ENCODE data around the gene DNAH1.

DNAH1 gene

DNA sequence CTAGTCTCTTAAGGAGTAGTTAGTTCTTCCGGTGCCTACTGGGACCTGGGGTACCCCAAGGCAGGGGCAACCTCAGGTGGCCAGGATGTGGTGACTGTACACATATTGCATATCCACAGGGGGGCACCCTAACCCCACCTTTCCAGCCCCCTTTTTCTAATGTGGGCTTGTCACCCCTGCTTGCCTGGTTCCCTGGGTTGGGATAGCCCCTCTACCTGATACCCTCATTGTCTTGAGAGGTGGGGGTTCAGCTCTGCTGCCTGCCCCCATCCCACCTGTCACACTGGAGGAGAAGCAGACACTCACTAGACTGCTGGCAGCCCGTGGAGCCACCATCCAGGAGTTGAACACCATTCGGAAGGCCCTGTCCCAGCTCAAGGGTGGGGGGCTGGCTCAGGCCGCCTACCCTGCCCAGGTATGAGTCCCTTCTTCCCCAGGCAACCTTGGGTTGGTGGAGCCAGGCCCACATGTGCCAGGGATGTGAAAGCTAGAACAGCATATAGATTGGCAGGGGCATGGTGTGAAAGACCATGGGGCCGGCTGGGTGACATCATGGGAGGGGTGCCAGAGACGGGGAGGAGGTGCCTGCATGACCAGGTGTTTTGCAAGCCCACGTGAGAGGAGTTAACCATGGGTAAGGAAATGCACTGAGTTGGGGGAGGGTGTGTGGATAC lies 24.5 kb upstream of the DNAH1 start:
- DNase-seq: no peak

DNA sequence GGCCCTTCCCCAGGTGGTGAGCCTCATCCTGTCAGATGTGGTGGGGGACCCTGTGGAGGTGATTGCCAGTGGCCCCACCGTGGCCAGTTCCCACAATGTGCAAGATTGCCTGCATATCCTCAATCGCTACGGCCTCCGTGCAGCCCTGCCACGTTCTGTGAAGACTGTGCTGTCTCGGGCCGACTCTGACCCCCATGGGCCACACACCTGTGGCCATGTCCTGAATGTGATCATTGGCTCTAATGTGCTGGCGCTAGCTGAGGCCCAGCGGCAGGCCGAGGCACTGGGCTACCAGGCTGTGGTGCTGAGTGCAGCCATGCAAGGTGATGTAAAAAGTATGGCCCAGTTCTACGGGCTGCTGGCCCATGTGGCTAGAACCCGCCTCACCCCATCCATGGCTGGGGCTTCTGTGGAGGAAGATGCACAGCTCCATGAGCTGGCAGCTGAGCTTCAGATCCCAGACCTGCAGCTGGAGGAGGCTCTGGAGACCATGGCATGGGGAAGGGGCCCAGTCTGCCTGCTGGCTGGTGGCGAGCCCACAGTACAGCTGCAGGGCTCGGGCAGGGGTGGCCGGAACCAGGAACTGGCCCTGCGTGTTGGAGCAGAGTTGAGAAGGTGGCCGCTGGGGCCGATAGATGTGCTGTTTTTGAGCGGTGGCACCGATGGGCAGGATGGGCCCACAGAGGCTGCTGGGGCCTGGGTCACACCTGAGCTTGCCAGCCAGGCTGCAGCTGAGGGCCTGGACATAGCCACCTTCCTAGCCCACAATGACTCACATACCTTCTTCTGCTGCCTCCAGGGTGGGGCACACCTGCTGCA lies 23.7 kb upstream of the DNAH1 start:
- no peak for DNase-seq

DNA sequence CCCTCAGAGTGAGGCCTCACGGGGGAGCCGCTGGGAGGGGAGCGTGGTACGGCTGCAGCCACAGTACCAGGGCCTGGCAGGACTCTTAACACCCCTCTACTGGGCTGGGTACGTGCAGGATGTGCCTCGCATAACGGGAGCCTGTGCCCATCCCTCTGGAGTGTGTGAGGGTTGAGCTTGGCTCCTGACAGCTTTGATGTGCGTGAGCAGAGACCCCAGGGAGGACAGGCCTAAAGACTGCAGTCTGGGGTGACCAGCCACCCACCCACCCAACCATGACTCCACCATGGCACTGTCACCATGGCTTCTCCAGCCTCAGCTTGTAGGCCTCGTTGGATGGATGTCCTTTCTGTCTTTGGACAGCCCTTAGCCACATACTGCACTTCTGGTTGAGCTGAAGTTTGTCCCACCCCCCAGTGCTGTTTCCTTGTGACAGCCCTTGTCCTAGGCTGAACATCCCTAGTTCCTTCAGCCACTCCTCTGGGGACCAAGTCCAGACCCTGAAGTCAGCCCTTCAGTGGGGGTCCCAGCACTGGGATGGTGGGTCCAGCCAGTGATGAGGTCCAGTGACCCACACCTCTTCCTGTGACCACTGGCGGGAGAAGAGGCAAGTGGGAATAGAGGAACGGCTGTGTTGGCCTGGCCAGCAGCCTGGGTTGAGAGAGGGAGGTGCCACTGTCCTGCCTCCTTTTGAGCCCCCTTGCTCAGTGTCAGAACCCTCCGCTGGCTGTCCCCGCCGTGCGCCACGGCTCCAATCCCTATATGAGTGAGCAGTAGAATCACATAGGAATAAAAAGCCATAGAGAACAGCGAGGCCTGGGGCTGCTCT lies 22.4 kb upstream of the DNAH1 start:
- DNase-seq: no peak

DNA sequence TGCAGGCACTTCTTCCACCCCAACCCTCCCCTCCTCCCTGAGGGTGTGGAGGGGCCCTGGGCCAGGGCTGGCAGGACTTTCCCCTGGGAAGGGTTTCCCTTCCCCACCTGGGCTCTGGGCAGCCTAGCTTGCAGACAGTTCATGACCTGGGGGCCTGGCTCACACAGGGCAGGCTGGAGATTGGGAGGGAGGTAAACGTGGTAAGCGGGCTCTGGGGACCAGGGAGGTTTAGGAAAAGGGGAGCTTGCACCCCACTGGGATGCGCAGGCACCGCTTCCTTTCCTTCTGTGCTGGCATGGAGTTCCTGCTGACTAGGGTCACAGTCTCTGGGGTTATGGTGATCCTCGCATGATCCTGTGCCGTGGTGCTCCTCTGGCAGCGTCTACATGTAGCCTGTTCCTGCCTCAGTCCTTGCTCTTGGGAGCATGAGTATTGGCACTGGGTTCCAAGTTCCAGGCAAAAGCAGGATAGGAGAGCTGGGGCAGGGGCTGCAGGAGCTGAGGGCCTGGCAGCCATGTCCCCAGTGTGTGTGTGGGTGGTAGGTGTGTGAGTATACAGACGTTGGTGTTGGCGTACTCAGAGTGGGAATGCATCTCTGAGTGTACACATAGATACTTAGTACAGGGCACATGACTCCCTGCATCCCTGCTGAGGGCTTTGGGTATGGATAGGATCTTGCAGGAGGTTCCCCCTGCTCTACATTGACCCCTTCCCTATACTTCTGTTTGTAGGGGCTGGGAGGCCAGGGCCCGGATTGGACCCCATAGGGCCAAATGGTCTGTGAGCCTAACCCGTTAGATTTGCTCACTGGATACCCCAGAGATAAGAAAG lies 21.6 kb upstream of the DNAH1 start:
- no peak for DNase-seq

DNA sequence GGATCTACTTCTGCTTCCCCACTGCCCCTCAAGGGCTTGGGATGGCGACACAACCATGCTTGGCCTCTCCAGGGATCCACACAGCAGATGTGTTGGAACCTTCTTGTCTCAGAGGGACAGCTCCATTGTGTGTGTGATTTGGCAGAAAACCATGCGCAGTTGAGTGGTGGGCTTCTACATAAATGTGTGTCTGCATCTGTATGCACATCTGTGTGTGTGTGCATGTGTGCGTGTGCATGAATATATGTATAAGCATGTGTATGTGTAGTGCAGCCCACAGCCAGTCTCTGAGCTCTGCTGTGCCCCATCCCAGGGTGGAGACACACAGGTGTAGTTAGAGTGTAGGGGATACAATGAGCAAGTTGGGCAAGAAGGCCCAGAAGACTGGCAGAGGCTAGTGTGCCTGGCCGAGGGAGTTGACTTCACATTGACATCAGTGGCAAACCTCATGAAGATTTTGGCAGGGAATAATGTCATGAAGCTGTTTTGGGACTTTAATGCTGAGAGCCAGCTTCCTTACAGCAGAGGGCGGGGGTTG lies 20.4 kb upstream of the DNAH1 start:
- no peak for DNase-seq

DNA sequence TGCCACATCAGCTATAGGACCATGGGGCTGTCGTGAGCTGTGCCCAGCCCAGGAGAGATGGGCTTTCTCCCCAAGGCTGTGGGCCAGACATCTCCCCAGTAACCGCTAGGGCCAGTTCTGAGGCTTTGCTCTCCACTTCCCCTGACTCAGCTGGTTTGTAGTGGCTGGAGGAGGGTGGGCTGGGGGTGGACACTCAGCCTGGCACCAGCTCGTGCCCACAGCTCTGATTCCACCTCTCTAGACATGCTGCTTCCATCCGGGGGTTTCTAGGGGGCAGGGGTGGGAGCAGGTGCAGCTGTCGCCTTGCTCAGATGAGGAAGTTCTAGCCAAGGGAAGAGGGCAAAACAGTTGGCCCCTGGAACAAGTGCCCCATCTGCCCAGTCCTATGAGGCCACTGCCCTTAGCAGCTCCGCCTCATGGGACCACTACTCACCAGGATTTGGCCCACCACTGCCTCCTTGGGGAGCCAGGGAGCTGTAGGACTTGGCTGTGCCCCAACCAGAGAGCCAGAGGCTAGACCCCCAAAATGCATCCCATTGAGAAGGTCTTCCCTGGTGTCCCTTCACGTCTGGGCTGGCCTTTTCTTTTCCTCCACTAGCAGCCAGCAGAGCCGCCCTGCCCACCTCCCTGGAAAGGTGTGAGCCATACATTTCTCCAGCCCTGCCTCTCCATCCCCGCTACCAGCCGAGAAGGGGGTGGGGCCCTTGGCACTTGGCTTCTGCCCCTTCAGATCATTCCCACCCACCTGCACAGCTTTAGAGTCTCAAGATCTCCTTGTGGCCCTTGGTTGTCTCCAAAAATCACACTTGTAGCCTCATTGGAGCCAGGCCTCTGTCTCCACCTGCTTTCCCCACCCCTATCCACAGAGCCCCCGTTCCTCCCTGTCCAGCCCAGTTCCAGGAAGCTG lies 18.6 kb upstream of the DNAH1 start:
- no peak for DNase-seq

GRCh38 chr3:52298149-52299098 lies 17.7 kb upstream of the DNAH1 start:
- DNase-seq: no peak

- no peak for DNase-seq
Observed at GRCh38 chr3:52299247-52299878, 16.8 kb upstream of the DNAH1 start.

GRCh38 chr3:52299879-52300611 lies 16.1 kb upstream of the DNAH1 start:
- no peak for DNase-seq

DNA sequence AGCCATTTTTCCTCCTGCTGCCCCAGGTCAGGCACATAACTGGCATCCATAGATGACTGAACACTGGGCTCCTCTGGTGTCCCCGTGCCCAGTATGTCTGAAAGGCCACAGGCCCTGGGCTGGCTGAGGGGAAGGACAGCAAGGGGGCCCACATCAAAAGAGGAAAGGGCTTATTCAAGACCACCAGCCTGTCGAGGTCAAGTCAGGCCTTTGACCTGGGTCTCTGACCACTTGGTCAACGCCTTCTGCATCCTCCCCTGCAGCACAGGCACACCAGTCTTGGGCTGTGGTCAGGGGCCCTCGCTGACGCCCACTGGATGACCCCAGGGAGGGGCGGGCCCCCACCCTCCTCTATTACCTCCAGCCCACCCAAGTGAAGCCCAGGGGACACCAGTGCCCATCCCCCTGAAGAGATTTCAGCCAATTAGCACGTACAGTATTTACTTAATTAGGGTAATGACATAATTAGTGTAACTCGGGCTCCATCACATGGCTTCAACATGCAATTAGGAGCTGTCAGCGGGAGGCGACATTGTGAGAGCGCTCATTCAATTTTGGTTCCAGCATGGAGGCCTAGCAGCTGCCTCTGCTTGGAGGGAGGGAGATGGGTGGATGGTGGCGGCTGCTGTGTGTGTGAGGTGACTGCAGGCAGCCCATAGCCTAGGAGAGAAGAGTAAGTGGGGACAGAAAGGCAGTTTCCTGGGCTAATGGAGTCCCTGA lies 13.5 kb upstream of the DNAH1 start:
- no peak for DNase-seq

DNA sequence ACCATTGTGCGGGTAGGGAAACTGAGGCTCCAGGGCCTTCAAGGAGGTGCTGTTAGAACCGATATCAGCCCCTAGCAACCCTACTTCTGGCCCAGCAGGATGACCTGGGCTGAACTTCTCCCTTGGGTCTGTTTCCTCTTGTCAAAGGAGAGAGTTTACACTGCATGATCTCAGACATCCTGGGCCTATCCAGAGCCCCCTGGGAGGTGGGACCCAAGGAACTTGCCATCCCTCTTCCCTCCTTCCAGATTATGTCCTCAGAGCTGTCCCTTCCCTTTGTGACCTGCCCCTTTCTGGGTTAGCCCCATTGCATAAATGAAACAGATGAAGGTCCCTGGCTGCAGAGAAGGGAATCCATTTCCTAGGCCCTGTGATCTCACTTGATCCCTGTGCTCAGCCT lies 12.3 kb upstream of the DNAH1 start:
- DNase-seq: no peak

DNA sequence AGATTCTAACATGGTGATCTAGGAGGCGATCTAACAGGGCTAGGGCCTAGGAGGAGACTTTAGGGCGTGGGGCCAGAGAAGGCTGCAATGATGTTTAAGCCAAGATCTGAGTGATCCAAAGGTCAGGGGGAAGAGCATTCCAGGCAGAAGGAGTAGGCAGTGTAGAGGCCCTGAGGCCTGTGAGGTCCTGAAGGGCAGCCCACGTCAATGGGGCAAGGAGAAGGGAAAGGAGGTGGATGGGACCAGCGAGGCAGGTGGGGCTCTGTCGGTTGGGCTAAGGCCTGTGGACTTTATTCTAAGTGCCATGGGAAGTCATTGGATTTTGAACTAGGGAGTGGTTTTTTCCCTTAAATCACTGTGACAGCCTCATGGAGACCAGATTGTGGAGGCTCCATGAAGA lies 10.2 kb upstream of the DNAH1 start:
- DNase-seq: no peak

- DNase-seq: no peak
Observed at GRCh38 chr3:52306978-52307377, 9.1 kb upstream of the DNAH1 start.

DNA sequence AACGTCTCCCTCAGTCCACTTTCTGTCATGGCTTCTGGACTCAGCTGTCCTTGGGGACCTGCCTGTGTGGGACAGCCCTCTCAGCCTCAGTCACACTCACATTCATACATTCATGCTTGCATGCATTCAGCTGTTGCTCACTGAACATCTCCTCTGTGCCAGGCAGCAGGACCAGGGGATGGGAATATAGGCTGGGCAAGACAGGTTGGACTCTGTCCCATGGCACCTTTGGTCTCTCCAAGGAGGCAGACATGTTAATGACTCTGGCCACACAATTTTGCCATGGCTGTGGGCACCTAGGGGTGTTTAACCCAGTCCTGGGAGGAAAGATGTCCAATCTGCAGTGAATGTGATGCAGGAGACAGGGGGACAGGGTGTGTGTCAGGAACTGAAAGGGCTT lies 7.8 kb upstream of the DNAH1 start:
- no peak for DNase-seq

- peak; percentile 28 for DNase-seq
Observed at GRCh38 chr3:52310861-52311575, 5.1 kb upstream of the DNAH1 start.

DNA sequence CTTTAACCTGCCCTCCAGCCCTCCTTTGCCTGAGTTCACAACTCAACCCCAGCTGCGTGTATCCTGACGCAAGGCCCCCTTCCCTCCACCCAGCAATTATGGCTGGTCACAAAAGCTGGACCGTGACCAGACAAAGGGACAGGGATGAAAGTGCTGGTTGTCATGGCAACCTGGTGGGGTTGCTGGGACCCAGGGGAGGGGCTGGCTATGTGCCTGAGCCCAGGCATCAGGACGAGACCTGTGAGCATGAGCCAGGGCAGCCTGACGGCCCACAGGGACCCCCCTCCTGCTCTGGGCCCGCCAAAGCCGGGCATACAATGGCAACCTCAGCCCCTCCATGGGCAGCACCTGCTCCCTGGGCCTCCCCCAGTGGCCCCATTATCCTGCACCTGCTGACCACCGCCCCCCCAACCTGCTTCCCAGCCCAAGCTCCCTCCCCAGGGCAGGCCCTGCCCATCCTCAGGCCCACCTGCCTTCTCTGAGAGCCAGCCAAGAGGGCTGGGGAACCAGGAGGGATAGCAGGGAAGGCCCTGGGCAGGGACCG lies 4.5 kb upstream of the DNAH1 start:
- no peak for DNase-seq

- DNase-seq: no peak
Observed at GRCh38 chr3:52313188-52313773, 2.8 kb upstream of the DNAH1 start.

Measured in central memory CD4-positive, alpha-beta T cell (primary cell).